HEK293 (cell line): ENCODE data around the gene GJA3.

ENCODE experiments used
- CTCF ChIA-PET: fragments of 350-600 bp; formaldehyde crosslinking; extraction: SDS; loops from one replicate; lab custom pipeline; 2021; ENCODE audit warnings: antibody characterized with exemption; lab: Yijun Ruan, JAX
- POLR2A ChIA-PET: fragments of 300-600 bp; formaldehyde crosslinking; extraction: SDS; loops from one replicate; lab custom pipeline; 2020; ENCODE audit warnings: antibody characterized with exemption, inconsistent platforms; lab: Yijun Ruan, JAX
- H3K27ac ChIP-seq: fragments of 200-500 bp; sonication (Bioruptor generic); 2 replicates; pipeline ENCODE4 v1.5.1; 2014; ENCODE audit warnings: low read depth, low read length, control low read depth, inconsistent platforms; ENCODE audit errors: extremely low read depth
- H3K36me3 ChIP-seq, 2 experiments: fragments of 200-500 bp in 1 of 2; sonication (Bioruptor generic) in 1 of 2; 1 replicate in 1 of 2; 2 replicates in 1 of 2; pipeline ENCODE4 v1.5.1; 2014 to 2017; ENCODE audit warnings: inconsistent platforms in 2 of 2, low read length in 2 of 2; ENCODE audit not compliant: control insufficient read depth in 2 of 2, insufficient read depth in 1 of 2
- H3K4me1 ChIP-seq: fragments of 200-500 bp; sonication (Bioruptor generic); 2 replicates; pipeline ENCODE4 v1.5.1; 2014; ENCODE audit warnings: mild to moderate bottlenecking, low read length, inconsistent platforms; ENCODE audit not compliant: control insufficient read depth, insufficient read depth
- H3K4me3 ChIP-seq: 2 replicates; pipeline ENCODE4 v1.5.1; 2011; ENCODE audit warnings: low read depth, mild to moderate bottlenecking, control low read depth, low read length, moderate library complexity
- H3K9me3 ChIP-seq: fragments of 200-500 bp; sonication (Bioruptor generic); 2 replicates; pipeline ENCODE4 v1.5.1; 2014; ENCODE audit warnings: low read depth, low read length, inconsistent platforms; ENCODE audit not compliant: control insufficient read depth, insufficient read depth
- GLIS1 ChIP-seq: fragments of 450-650 bp; formaldehyde crosslinking; IDR thresholded peaks from 2 replicates; pipeline ENCODE4 v1.5.1; 2016; ENCODE audit warnings: missing biosample characterization, missing genetic modification characterization
- KLF9 ChIP-seq: fragments of 450-650 bp; formaldehyde crosslinking; IDR thresholded peaks from 2 replicates; pipeline ENCODE4 v1.5.1; 2016; ENCODE audit warnings: missing biosample characterization, missing genetic modification characterization, low read depth
- OSR2 ChIP-seq: fragments of 450-650 bp; formaldehyde crosslinking; IDR thresholded peaks from 2 replicates; pipeline ENCODE4 v1.5.1; 2016; ENCODE audit warnings: missing biosample characterization, missing genetic modification characterization
- PRDM1 ChIP-seq: fragments of 450-650 bp; formaldehyde crosslinking; IDR thresholded peaks from 2 replicates; pipeline ENCODE4; 2016; ENCODE audit warnings: missing biosample characterization, missing genetic modification characterization
- SCRT1 ChIP-seq: fragments of 450-650 bp; formaldehyde crosslinking; IDR thresholded peaks from 2 replicates; pipeline ENCODE4 v1.5.1; 2016; ENCODE audit warnings: missing biosample characterization, missing genetic modification characterization, borderline replicate concordance
- SETDB1 ChIP-seq: IDR thresholded peaks from one replicate; pipeline ENCODE4 v1.6.1; 2017; ENCODE audit warnings: mild to moderate bottlenecking, low read length, moderate library complexity, mixed read lengths; ENCODE audit not compliant: insufficient read length
- WT1 ChIP-seq: fragments of 450-650 bp; formaldehyde crosslinking; IDR thresholded peaks from 2 replicates; pipeline ENCODE4 v1.5.1; 2016; ENCODE audit warnings: missing biosample characterization, missing genetic modification characterization
- ZBTB21 ChIP-seq: fragments of 450-650 bp; formaldehyde crosslinking; IDR thresholded peaks from 2 replicates; pipeline ENCODE4 v1.5.1; 2017; ENCODE audit warnings: missing biosample characterization, missing genetic modification characterization
- ZBTB48 ChIP-seq: fragments of 450-650 bp; formaldehyde crosslinking; IDR thresholded peaks from 2 replicates; pipeline ENCODE4 v1.5.1; 2016; ENCODE audit warnings: missing biosample characterization, missing genetic modification characterization
- ZFP69B ChIP-seq: fragments of 450-650 bp; formaldehyde crosslinking; IDR thresholded peaks from 2 replicates; pipeline ENCODE4 v1.5.1; 2016; ENCODE audit warnings: missing biosample characterization, missing genetic modification characterization
- ZNF146 ChIP-seq: fragments of 450-650 bp; formaldehyde crosslinking; IDR thresholded peaks from 2 replicates; pipeline ENCODE4 v1.5.1; 2016; ENCODE audit warnings: missing biosample characterization, missing genetic modification characterization
- ZNF175 ChIP-seq: fragments of 450-650 bp; formaldehyde crosslinking; IDR thresholded peaks from 2 replicates; pipeline ENCODE4 v1.5.1; 2016; ENCODE audit warnings: missing biosample characterization, missing genetic modification characterization
- ZNF311 ChIP-seq: fragments of 450-650 bp; formaldehyde crosslinking; IDR thresholded peaks from 2 replicates; pipeline ENCODE4 v1.5.1; 2017; ENCODE audit warnings: missing biosample characterization, missing genetic modification characterization, borderline replicate concordance
- ZNF398 ChIP-seq: fragments of 450-650 bp; formaldehyde crosslinking; IDR thresholded peaks from 2 replicates; pipeline ENCODE4 v1.5.1; 2017; ENCODE audit warnings: missing biosample characterization, missing genetic modification characterization
- ZNF433 ChIP-seq: fragments of 450-650 bp; formaldehyde crosslinking; IDR thresholded peaks from 2 replicates; pipeline ENCODE4 v1.5.1; 2016; ENCODE audit warnings: missing biosample characterization, missing genetic modification characterization, low read depth
- ZNF518A ChIP-seq: fragments of 450-650 bp; formaldehyde crosslinking; conservative IDR thresholded peaks from 2 replicates; pipeline ENCODE4 v1.5.1; 2016; ENCODE audit warnings: low read depth, missing biosample characterization, missing genetic modification characterization
- ZNF548 ChIP-seq: fragments of 450-650 bp; formaldehyde crosslinking; IDR thresholded peaks from 2 replicates; pipeline ENCODE4 v1.5.1; 2016; ENCODE audit warnings: missing biosample characterization, missing genetic modification characterization
- ZNF571 ChIP-seq: fragments of 450-650 bp; formaldehyde crosslinking; IDR thresholded peaks from 2 replicates; pipeline ENCODE4 v1.5.0; 2017; ENCODE audit warnings: missing biosample characterization, missing genetic modification characterization
- ZNF610 ChIP-seq: fragments of 450-650 bp; formaldehyde crosslinking; IDR thresholded peaks from 2 replicates; pipeline ENCODE4 v1.5.1; 2016; ENCODE audit warnings: missing biosample characterization, missing genetic modification characterization, borderline replicate concordance
- ZNF621 ChIP-seq: fragments of 450-650 bp; formaldehyde crosslinking; IDR thresholded peaks from 2 replicates; pipeline ENCODE4 v1.5.1; 2017; ENCODE audit warnings: missing biosample characterization, missing genetic modification characterization
- ZSCAN18 ChIP-seq: fragments of 450-650 bp; formaldehyde crosslinking; IDR thresholded peaks from 2 replicates; pipeline ENCODE4 v1.5.1; 2016; ENCODE audit warnings: missing biosample characterization, missing genetic modification characterization

GJA3 gene

GRCh38 chr13:20188667-20189553 lies 28.1 kb upstream of the GJA3 start (continued):
- no peak for TF ChIP-seq ZNF621
- no peak for TF ChIP-seq ZBTB48 (tag by site-specific recombination)
- TF ChIP-seq ZNF548 (tag by site-specific recombination): no peak
- TF ChIP-seq WT1 (tag by site-specific recombination): no peak
- no peak for TF ChIP-seq OSR2 (tag by site-specific recombination)

GRCh38 chr13:20186771-20187170 lies 25.9 kb upstream of the GJA3 start:
- Histone ChIP-seq H3K27ac (no peak overlapping the region), H3K4me1 (no peaks in the 10 kb centered on the region), H3K9me3 (no peaks in the 10 kb centered on the region), H3K4me3 (no peak overlapping the region), H3K36me3 (peaks cover 0 to 29% of the 10 kb centered on the region in 2 experiments; a peak in 1 of 3 replicates)
- ChIA-PET POLR2A (no interaction called here), CTCF (interaction anchor here (0.9 to 1.0 kb wide), 2 partner anchors 11 to 305 kb away, joined by 3 to 5 read pairs; no protein-coding TSS in a partner anchor)
- TF ChIP-seq SCRT1 (no peak), ZNF571 (tag by site-specific recombination) (no peak), ZSCAN18 (tag by site-specific recombination) (no peak), ZNF398 (no peak), KLF9 (tag by site-specific recombination) (no peak), ZBTB21 (tag by site-specific recombination) (no peak), ZNF146 (no peak), ZNF175 (no peak), ZNF311 (tag by site-specific recombination) (no peak), ZFP69B (tag by site-specific recombination) (no peak), ZNF433 (tag by site-specific recombination) (no peak), GLIS1 (tag by site-specific recombination) (no peak), ZNF610 (tag by site-specific recombination) (no peak), ZNF518A (tag by site-specific recombination) (no peak), SETDB1 (no peak), PRDM1 (tag by site-specific recombination) (no peak)
- TF ChIP-seq, all 188 proteins: peak for 0
